Omental fat pad (tissue), 4 donors: Measurements from ENCODE around the gene SON. TPM values are rescaled to one million over a fixed set of nuclear protein-coding genes. Genes with fewer than 3 reads are reported as not detected.

ENCODE experiments used
- ATAC-seq: fragments of 150-250 bp; one replicate; pipeline ENCODE4 v1.9.1; 2016; ENCODE audit warnings: mild to moderate bottlenecking, moderate library complexity; ENCODE audit not compliant: low FRiP score
- DNase-seq: peaks from one replicate; pipeline ENCODE4 v3.0.0-alpha.2; 2019; ENCODE audit warnings: low spot score
- total RNA-seq, 4 donors: library from RNA; depleted of rRNA; stranded (reverse); fragments of >200 nt; gene quantifications; one replicate each; pipeline ENCODE4 v1.1.0, GENCODE V29; 2016
- TF ChIP-seq, protein P1 (sequence below), 3 donors: fragments of 450-650 bp; IDR thresholded peaks; one replicate each; pipeline ENCODE4 v1.5.1; 2016 to 2017; ENCODE audit warnings: antibody characterized with exemption in 3 of 3, mild to moderate bottlenecking in 3 of 3, moderate library complexity in 2 of 3

SON gene
- total RNA-seq, 4 donors from 2014 or later, result 244 to 508 (median 432) TPM

DNA sequence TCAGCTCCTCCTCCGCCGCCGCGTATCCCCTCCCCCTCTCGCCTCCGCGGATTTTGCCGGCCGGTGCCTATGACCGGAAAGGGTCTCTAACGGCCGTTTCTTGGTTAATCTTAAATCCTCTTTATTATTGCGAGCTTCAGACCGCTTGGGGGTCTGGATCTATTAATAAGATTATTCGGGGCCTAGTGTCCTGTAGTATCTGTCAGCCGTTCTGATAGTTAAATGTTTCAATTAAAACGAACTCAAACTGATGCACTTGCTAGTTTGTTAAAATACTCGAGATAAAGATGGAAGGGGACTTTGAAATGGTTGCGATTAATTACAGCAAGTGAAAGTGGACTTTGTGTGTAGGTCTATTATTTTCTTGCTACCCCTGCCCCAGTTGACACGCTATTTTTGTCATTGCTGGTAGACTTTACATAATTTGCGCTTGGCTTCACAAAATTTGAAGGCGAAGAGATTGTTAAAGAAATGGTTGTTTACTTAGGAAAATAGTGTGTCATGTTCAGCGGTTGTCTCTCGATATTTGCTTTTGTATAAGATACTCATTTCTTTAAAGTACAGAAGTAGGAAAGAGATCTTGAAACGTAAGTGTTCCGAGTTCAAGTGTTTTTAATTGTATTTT is 779 bp downstream of the SON start:
- peak; percentile 30 for ATAC-seq
- TF ChIP-seq, protein P1, sequence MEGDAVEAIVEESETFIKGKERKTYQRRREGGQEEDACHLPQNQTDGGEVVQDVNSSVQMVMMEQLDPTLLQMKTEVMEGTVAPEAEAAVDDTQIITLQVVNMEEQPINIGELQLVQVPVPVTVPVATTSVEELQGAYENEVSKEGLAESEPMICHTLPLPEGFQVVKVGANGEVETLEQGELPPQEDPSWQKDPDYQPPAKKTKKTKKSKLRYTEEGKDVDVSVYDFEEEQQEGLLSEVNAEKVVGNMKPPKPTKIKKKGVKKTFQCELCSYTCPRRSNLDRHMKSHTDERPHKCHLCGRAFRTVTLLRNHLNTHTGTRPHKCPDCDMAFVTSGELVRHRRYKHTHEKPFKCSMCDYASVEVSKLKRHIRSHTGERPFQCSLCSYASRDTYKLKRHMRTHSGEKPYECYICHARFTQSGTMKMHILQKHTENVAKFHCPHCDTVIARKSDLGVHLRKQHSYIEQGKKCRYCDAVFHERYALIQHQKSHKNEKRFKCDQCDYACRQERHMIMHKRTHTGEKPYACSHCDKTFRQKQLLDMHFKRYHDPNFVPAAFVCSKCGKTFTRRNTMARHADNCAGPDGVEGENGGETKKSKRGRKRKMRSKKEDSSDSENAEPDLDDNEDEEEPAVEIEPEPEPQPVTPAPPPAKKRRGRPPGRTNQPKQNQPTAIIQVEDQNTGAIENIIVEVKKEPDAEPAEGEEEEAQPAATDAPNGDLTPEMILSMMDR (IDR thresholded peaks at IDR 0.05), result no peak
- no peak for DNase-seq

DNA sequence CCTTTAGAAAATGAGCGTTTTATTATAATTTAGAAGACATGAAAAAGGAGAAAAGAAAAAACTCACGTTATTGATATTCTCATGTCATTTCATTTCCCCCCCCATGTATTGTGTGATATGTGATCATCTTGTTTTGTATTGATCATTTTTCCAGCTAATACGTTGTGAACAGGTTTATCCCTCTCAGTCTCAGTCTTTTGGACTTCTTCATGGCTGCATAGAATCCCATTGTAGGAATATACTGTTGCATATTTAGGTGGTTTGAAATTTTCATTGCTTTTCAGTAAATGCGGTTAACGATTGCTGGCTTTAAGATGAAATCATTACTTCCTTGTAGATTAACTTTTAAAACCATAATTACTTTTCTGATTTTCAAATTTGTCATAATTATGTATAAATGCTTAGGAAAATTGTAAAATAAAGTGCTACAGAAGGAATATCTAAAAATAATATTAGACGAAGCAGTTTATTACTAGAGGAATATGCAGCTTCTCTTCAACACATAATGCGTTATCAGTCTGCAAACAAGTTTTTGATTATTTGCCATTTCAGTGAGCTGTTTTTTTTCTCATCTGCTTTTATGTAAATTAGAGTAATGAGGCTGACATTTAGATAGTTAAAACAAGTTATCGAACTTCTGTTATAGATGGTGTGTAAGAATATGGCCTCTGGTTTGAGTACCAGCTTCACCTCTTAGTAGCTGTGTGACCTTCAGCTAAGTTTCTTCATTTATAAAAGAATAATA is 1.8 kb downstream of the SON start:
- no peak for ATAC-seq

GRCh38 chr21:33546086-33546485 is 3.2 kb downstream of the SON start:
- no peak for ATAC-seq
- DNase-seq, result no peak
- TF ChIP-seq, protein P1 (IDR thresholded peaks at IDR 0.05), result no peak

More for the DNA sequence above, 1.8 kb downstream of the SON start:
- DNase-seq, result no peak
- TF ChIP-seq, protein P1 (IDR thresholded peaks at IDR 0.05), result no peak

DNA sequence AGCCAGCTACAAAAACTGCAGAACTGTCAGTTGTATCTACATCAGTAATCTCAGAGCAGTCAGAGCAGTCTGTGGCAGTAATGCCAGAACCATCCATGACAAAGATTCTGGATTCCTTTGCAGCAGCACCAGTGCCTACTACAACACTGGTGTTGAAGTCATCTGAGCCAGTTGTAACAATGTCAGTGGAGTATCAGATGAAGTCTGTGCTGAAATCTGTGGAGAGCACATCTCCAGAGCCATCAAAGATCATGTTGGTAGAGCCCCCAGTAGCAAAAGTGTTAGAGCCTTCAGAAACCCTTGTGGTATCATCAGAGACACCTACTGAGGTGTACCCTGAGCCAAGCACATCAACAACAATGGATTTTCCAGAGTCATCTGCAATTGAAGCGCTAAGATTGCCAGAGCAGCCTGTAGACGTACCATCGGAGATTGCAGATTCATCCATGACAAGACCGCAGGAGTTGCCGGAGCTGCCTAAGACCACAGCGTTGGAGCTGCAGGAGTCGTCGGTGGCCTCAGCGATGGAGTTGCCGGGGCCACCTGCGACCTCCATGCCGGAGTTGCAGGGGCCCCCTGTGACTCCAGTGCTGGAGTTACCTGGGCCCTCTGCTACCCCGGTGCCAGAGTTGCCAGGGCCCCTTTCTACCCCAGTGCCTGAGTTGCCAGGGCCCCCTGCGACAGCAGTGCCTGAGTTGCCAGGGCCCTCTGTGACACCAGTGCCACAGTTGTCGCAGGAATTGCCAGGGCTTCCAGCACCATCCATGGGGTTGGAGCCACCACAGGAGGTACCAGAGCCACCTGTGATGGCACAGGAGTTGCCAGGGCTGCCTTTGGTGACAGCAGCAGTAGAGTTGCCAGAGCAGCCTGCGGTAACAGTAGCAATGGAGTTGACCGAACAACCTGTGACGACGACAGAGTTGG is 7.3 kb downstream of the SON start:
- DNase-seq, result no peak
- no peak for ATAC-seq
- TF ChIP-seq, protein P1 (IDR thresholded peaks at IDR 0.05), result no peak

GRCh38 chr21:33550772-33551660 is 8.2 kb downstream of the SON start:
- TF ChIP-seq, protein P1 (IDR thresholded peaks at IDR 0.05), result no peak
- ATAC-seq, result no peak
- no peak for DNase-seq

GRCh38 chr21:33551664-33552063 is 8.8 kb downstream of the SON start:
- TF ChIP-seq, protein P1 (IDR thresholded peaks at IDR 0.05), result no peak
- DNase-seq (no peak), ATAC-seq (no peak)
